HFF-Myc (cell line): ENCODE results near the gene NCOA4.
"Not testable (repeated sequence)": the region's sequence is repeated elsewhere in the genome, so short reads cannot be mapped to it uniquely, and the experiment has no call there.

ENCODE experiments used
- DNase-seq: peaks from one replicate; pipeline ENCODE4 v3.0.0-alpha.2; 2011; ENCODE audit warnings: low read depth; ENCODE audit errors: extremely low read depth
- H3K4me3 ChIP-seq: replicated peaks from 2 replicates; pipeline ENCODE4 v1.5.1; 2011; ENCODE audit warnings: low read depth, mild to moderate bottlenecking, control low read depth, low read length
- CTCF ChIP-seq: IDR thresholded peaks from 2 replicates; pipeline ENCODE4 v1.5.1; 2012; ENCODE audit warnings: mild to moderate bottlenecking, low read depth, low read length, control low read depth; ENCODE audit errors: missing control alignments

The NCOA4 gene

GRCh38 chr10:46000538-46000937 is 29.9 kb downstream of the NCOA4 start:
- no peak overlapping the region for H3K4me3 ChIP-seq
- DNase-seq, result no peak
- no peak for TF ChIP-seq CTCF

- not testable (repeated sequence) for DNase-seq, H3K4me3 ChIP-seq
Measured at GRCh38 chr10:45999955-46000354, 30.5 kb downstream of the NCOA4 start.

- no peak for DNase-seq
Measured at GRCh38 chr10:45997994-45998763, 32.2 kb downstream of the NCOA4 start.

GRCh38 chr10:45997557-45997956 is 32.9 kb downstream of the NCOA4 start:
- TF ChIP-seq CTCF, result no peak
- no peak overlapping the region for H3K4me3 ChIP-seq
- no peak for DNase-seq

More at GRCh38 chr10:45997994-45998763, 32.2 kb downstream of the NCOA4 start:
- no peak for TF ChIP-seq CTCF
- no peak overlapping the region for H3K4me3 ChIP-seq

- not testable (repeated sequence) for DNase-seq
Measured at GRCh38 chr10:45985590-45985989, 44.8 kb downstream of the NCOA4 start.

GRCh38 chr10:45984473-45984872 is 46.0 kb downstream of the NCOA4 start:
- DNase-seq, H3K4me3 ChIP-seq: not testable (repeated sequence)

More at GRCh38 chr10:45985590-45985989, 44.8 kb downstream of the NCOA4 start:
- H3K4me3 ChIP-seq, result not testable (repeated sequence)

GRCh38 chr10:45983538-45984186 is 46.8 kb downstream of the NCOA4 start:
- H3K4me3 ChIP-seq, DNase-seq: not testable (repeated sequence)
- peak; percentile 15 for TF ChIP-seq CTCF

GRCh38 chr10:45981367-45981766 is 49.1 kb downstream of the NCOA4 start:
- H3K4me3 ChIP-seq, DNase-seq: not testable (repeated sequence)

GRCh38 chr10:45978554-45978953 is 51.9 kb downstream of the NCOA4 start:
- not testable (repeated sequence) for H3K4me3 ChIP-seq, DNase-seq

GRCh38 chr10:45974041-45974440 is 56.4 kb downstream of the NCOA4 start:
- not testable (repeated sequence) for DNase-seq
- peak overlapping the region; percentile 59; the same call in 1 of the 2 replicates for H3K4me3 ChIP-seq

- H3K4me3 ChIP-seq, result peak overlapping the region; percentile 59
- not testable (repeated sequence) for DNase-seq
Measured at GRCh38 chr10:45972813-45973169, 57.6 kb downstream of the NCOA4 start.

- peak within 1 kb of the TSS; percentile 59 for H3K4me3 ChIP-seq
- DNase-seq, result peak; percentile 30
Measured at GRCh38 chr10:45972106-45972812, 58.2 kb downstream of the NCOA4 start, which contains the start of gene TIMM23. TIMM23 (plus strand) TSS chr10:45972489; CDS start chr10:45972625, 136 bp downstream.

- not testable (repeated sequence) for DNase-seq
- peak overlapping the region; percentile 59 for H3K4me3 ChIP-seq
Measured at GRCh38 chr10:45971742-45972105, 58.7 kb downstream of the NCOA4 start.
